ENCODE measurements around the gene LRRFIP2. TPM values are rescaled to one million over a fixed set of nuclear protein-coding genes. Genes with fewer than 3 reads are reported as not detected.

The LRRFIP2 gene
- total and polyA plus RNA-seq, 2 experiments from 2014 or later, result 77.6 to 77.7 TPM

GRCh38 chr3:37096975-37097374 is 77.4 kb downstream of the LRRFIP2 start:
- H3K36me3 ChIP-seq (ENCODE audit: low read depth), result peaks cover 15% of the 10 kb centered on the region
- H3K4me3 ChIP-seq, result no peak overlapping the region
- TF ChIP-seq EZH2 (IDR thresholded peaks at IDR 0.05; ENCODE audit: insufficient read depth, poor library complexity, severe bottlenecking) (no peak), EZH2phosphoT487 (IDR thresholded peaks at IDR 0.05; ENCODE audit: insufficient read depth, low read depth) (no peak)
- no peaks in the 10 kb centered on the region for H3K9me3 ChIP-seq (ENCODE audit: low read depth)
- H3K27me3 ChIP-seq (replicated peaks; ENCODE audit: insufficient read depth), result no peaks in the 10 kb centered on the region
- H3K4me1 ChIP-seq (ENCODE audit: insufficient read depth), result peaks cover 38% of the 10 kb centered on the region
- no peak for DNase-seq
- H3K79me2 ChIP-seq (ENCODE audit: insufficient read depth), result peaks cover 66% of the 10 kb centered on the region
- peak overlapping the region; percentile 34 for H3K9ac ChIP-seq
- H3K27ac ChIP-seq, result peak overlapping the region; percentile 61
- in situ Hi-C loops (cut with MboI), result no loop called here
- H4K20me1 ChIP-seq (ENCODE audit: insufficient read depth), result no peaks in the 10 kb centered on the region
- 91 to 100% methylated on average over 1 of the region's 1 CpG for WGBS, 2 experiments (ENCODE audit: low coverage in 1 of 2, low lambda C conversion rate in 2 of 2, missing lambda C conversion rate in 2 of 2)
- H3K9me2 ChIP-seq (ENCODE audit: insufficient read depth), result no peaks in the 10 kb centered on the region
- peaks cover 30% of the 10 kb centered on the region for H3F3A ChIP-seq (ENCODE audit: insufficient read depth)
- H2AFZ ChIP-seq, result no peak overlapping the region
- H3K4me2 ChIP-seq (ENCODE audit: unreplicated experiment), result peak overlapping the region; percentile 67

DNA sequence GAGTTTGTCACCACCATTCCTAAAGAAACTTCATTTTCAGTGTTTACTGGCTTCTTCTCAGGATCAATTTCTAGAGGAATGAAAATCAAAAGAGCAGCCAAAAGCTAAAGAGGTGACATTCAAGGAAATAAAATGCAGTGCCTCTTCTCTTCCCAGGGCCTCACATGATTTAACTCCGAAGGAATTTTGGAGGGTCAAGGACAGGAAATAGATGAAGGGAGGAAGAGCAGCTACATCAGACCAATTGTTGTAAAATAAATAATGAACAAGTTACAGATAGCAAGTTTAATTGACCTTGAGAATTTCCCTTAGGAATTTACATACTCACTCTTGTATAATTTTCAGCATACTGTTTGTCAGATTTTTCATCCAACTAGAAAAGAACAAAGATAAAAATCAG is 78.1 kb downstream of the LRRFIP2 start:
- TF ChIP-seq EZH2 (IDR thresholded peaks at IDR 0.05; ENCODE audit: insufficient read depth, poor library complexity, severe bottlenecking), result no peak
- TF ChIP-seq EZH2phosphoT487 (IDR thresholded peaks at IDR 0.05; ENCODE audit: insufficient read depth, low read depth), result no peak
- Histone ChIP-seq H3K4me2 (ENCODE audit: unreplicated experiment) (peak overlapping the region; percentile 67), H3K9me2 (ENCODE audit: insufficient read depth) (no peaks in the 10 kb centered on the region), H3K27me3 (replicated peaks; ENCODE audit: insufficient read depth) (no peaks in the 10 kb centered on the region), H3K9ac (peak overlapping the region; percentile 34), H3F3A (ENCODE audit: insufficient read depth) (peaks cover 30% of the 10 kb centered on the region), H2AFZ (no peak overlapping the region), H3K79me2 (ENCODE audit: insufficient read depth) (peaks cover 63% of the 10 kb centered on the region), H3K4me1 (ENCODE audit: insufficient read depth) (peaks cover 38% of the 10 kb centered on the region), H3K4me3 (peak overlapping the region; percentile 31), H3K9me3 (ENCODE audit: low read depth) (no peaks in the 10 kb centered on the region), H3K27ac (peak overlapping the region; percentile 61), H3K36me3 (ENCODE audit: low read depth) (peaks cover 17% of the 10 kb centered on the region; the same call in 1 of the 2 replicates), H4K20me1 (ENCODE audit: insufficient read depth) (no peaks in the 10 kb centered on the region)
- WGBS, 2 experiments (ENCODE audit: low coverage in 1 of 2, low lambda C conversion rate in 2 of 2, missing lambda C conversion rate in 2 of 2), result 0% methylated on average over 1 of the region's 1 CpG
- in situ Hi-C loops (cut with MboI), result no loop called here
- DNase-seq, result peak; percentile 72

GRCh38 chr3:37094636-37095035 is 79.7 kb downstream of the LRRFIP2 start:
- no peaks in the 10 kb centered on the region for H4K20me1 ChIP-seq (ENCODE audit: insufficient read depth)
- no peak overlapping the region for H3K4me2 ChIP-seq (ENCODE audit: unreplicated experiment)
- WGBS, 2 experiments (ENCODE audit: low coverage in 1 of 2, low lambda C conversion rate in 2 of 2, missing lambda C conversion rate in 2 of 2), result 95 to 97% methylated on average over 3 of the region's 3 CpGs
- H3F3A ChIP-seq (ENCODE audit: insufficient read depth), result peaks cover 30% of the 10 kb centered on the region
- in situ Hi-C loops (cut with MboI), result no loop called here
- no peak overlapping the region for H3K27ac ChIP-seq
- H3K79me2 ChIP-seq (ENCODE audit: insufficient read depth), result peaks cover 65% of the 10 kb centered on the region
- H3K27me3 ChIP-seq (replicated peaks; ENCODE audit: insufficient read depth), result no peaks in the 10 kb centered on the region
- peaks cover 38% of the 10 kb centered on the region for H3K4me1 ChIP-seq (ENCODE audit: insufficient read depth)
- H3K9me3 ChIP-seq (ENCODE audit: low read depth), result no peaks in the 10 kb centered on the region
- DNase-seq, result no peak
- no peak overlapping the region for H3K4me3 ChIP-seq
- H2AFZ ChIP-seq, result no peak overlapping the region
- peaks cover 30% of the 10 kb centered on the region for H3K36me3 ChIP-seq (ENCODE audit: low read depth)
- H3K9ac ChIP-seq, result no peak overlapping the region
- TF ChIP-seq EZH2 (IDR thresholded peaks at IDR 0.05; ENCODE audit: insufficient read depth, poor library complexity, severe bottlenecking), result no peak
- TF ChIP-seq EZH2phosphoT487 (IDR thresholded peaks at IDR 0.05; ENCODE audit: insufficient read depth, low read depth), result no peak
- H3K9me2 ChIP-seq (ENCODE audit: insufficient read depth), result no peaks in the 10 kb centered on the region

DNA sequence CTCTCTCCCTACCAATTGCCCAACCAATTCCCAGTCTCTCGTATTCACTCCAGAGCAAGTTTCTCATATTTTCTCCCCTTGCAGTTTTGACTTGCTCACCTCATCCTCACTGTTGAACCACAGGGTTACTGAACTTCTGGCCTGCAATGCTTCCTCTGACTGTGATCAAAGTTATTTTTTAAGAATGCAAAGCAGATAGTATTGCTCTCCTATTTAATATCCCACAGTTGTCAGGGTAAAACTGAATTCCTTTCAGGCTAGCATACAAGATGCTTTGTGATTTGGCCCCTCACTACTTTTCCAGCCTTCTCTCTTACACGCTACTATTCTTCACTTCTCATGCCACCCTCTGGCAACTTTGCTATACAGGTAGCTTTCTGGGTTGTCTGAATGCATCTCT is 80.9 kb downstream of the LRRFIP2 start:
- peaks cover 36% of the 10 kb centered on the region for H3K36me3 ChIP-seq (ENCODE audit: low read depth)
- no peak overlapping the region for H3K9ac ChIP-seq
- peak; percentile 44 for DNase-seq
- H3K4me1 ChIP-seq (ENCODE audit: insufficient read depth), result peaks cover 38% of the 10 kb centered on the region
- H3K27me3 ChIP-seq (replicated peaks; ENCODE audit: insufficient read depth), result no peaks in the 10 kb centered on the region
- in situ Hi-C loops (cut with MboI), result no loop called here
- H3K4me2 ChIP-seq (ENCODE audit: unreplicated experiment), result peak overlapping the region; percentile 27
- H3K9me3 ChIP-seq (ENCODE audit: low read depth), result no peaks in the 10 kb centered on the region
- H3K9me2 ChIP-seq (ENCODE audit: insufficient read depth), result no peaks in the 10 kb centered on the region
- WGBS, 2 experiments (ENCODE audit: low coverage in 1 of 2, low lambda C conversion rate in 2 of 2, missing lambda C conversion rate in 2 of 2), result 94 to 96% methylated on average over 2 of the region's 2 CpGs
- no peak for TF ChIP-seq EZH2phosphoT487 (IDR thresholded peaks at IDR 0.05; ENCODE audit: insufficient read depth, low read depth)
- no peak for TF ChIP-seq EZH2 (IDR thresholded peaks at IDR 0.05; ENCODE audit: insufficient read depth, poor library complexity, severe bottlenecking)
- H2AFZ ChIP-seq, result no peak overlapping the region
- peaks cover 60% of the 10 kb centered on the region for H3K79me2 ChIP-seq (ENCODE audit: insufficient read depth)
- peak overlapping the region; percentile 18; the same call in 1 of the 2 replicates for H3K27ac ChIP-seq
- H3F3A ChIP-seq (ENCODE audit: insufficient read depth), result peaks cover 24% of the 10 kb centered on the region
- no peaks in the 10 kb centered on the region for H4K20me1 ChIP-seq (ENCODE audit: insufficient read depth)
- no peak overlapping the region for H3K4me3 ChIP-seq

- Histone ChIP-seq H4K20me1 (ENCODE audit: insufficient read depth) (no peaks in the 10 kb centered on the region), H3K4me2 (ENCODE audit: unreplicated experiment) (no peak overlapping the region), H3K9me2 (ENCODE audit: insufficient read depth) (no peaks in the 10 kb centered on the region), H3K9ac (no peak overlapping the region), H3K9me3 (ENCODE audit: low read depth) (no peaks in the 10 kb centered on the region), H2AFZ (no peak overlapping the region), H3F3A (ENCODE audit: insufficient read depth) (peaks cover 19% of the 10 kb centered on the region), H3K4me3 (no peak overlapping the region), H3K27me3 (replicated peaks; ENCODE audit: insufficient read depth) (no peaks in the 10 kb centered on the region), H3K36me3 (ENCODE audit: low read depth) (peaks cover 36% of the 10 kb centered on the region), H3K79me2 (ENCODE audit: insufficient read depth) (peaks cover 61% of the 10 kb centered on the region), H3K27ac (no peak overlapping the region), H3K4me1 (ENCODE audit: insufficient read depth) (peaks cover 30% of the 10 kb centered on the region)
- in situ Hi-C loops (cut with MboI), result no loop called here
- 100% methylated on average over 3 of the region's 3 CpGs for WGBS, 2 experiments (ENCODE audit: low coverage in 1 of 2, low lambda C conversion rate in 2 of 2, missing lambda C conversion rate in 2 of 2)
- no peak for TF ChIP-seq EZH2phosphoT487 (IDR thresholded peaks at IDR 0.05; ENCODE audit: insufficient read depth, low read depth)
- no peak for DNase-seq
Measured at GRCh38 chr3:37092484-37092883, 81.9 kb downstream of the LRRFIP2 start.

All from GM23248 (cell line).